Endothelial cell of umbilical vein (primary cell): ENCODE measurements around the gene PRSS48. TPM values are rescaled to one million over a fixed set of nuclear protein-coding genes. Genes with fewer than 3 reads are reported as not detected.

Source experiments
- BruUV-seq: library from RNA; stranded (reverse); fragments of 400-500 nt; replicated peaks from 2 replicates; lab custom pipeline; 2021; lab: Mats Ljungman, UMichigan
- CTCF ChIA-PET: fragments of 300-600, 350-600 bp; sonication (Branson Sonifier 250); formaldehyde crosslinking; loops from one replicate; lab custom pipeline; 2021; ENCODE audit warnings: antibody characterized with exemption, inconsistent platforms; lab: Charles Lee
- POLR2A ChIA-PET: fragments of 300-600, 350-600 bp; sonication (Branson Sonifier 250); formaldehyde crosslinking; loops from one replicate; lab custom pipeline; 2021; ENCODE audit warnings: antibody characterized with exemption, inconsistent platforms; lab: Charles Lee
- DNase-seq: peaks from one replicate; pipeline ENCODE4 v3.0.0-alpha.2; 2011; ENCODE audit warnings: low read depth, low spot score
- FAIRE-seq: peaks from 2 replicates; lab custom pipeline; 2011; peaks lifted over from hg19 to GRCh38; lab: Jason Lieb, UNC
- H2AFZ ChIP-seq: 2 replicates; pipeline ENCODE4 v1.6.0; 2012; ENCODE audit warnings: low read depth, low read length, control low read depth, inconsistent platforms
- H3K27ac ChIP-seq: 2 replicates; pipeline ENCODE4 v1.5.1; 2011; ENCODE audit warnings: low read depth, mild to moderate bottlenecking, control low read depth, low read length, moderate library complexity; ENCODE audit not compliant: insufficient read depth
- H3K27me3 ChIP-seq, 2 experiments: 2 replicates each; pipeline versions ENCODE4 v1.6.0 to v1.6.1; 2011; ENCODE audit warnings: low read length in 2 of 2, mixed read lengths in 1 of 2; ENCODE audit not compliant: control insufficient read depth in 2 of 2, insufficient read depth in 2 of 2
- H3K36me3 ChIP-seq, 2 experiments: 2 replicates in 1 of 2; 3 replicates in 1 of 2; pipeline ENCODE4 v1.5.1; 2011; ENCODE audit warnings: low read length in 2 of 2, mild to moderate bottlenecking in 1 of 2, moderate library complexity in 1 of 2; ENCODE audit not compliant: control insufficient read depth in 2 of 2, insufficient read depth in 2 of 2; ENCODE audit errors: extremely low read depth in 1 of 2
- H3K4me1 ChIP-seq: 3 replicates; pipeline ENCODE4 v1.5.1; 2011; ENCODE audit warnings: mild to moderate bottlenecking, low read length; ENCODE audit not compliant: control insufficient read depth, insufficient read depth; ENCODE audit errors: extremely low read depth
- H3K4me2 ChIP-seq: 2 replicates; pipeline ENCODE4 v1.6.1; 2011; ENCODE audit warnings: low read length, control low read depth, mixed read lengths; ENCODE audit not compliant: insufficient read depth
- H3K4me3 ChIP-seq, 3 experiments: fragments of 200-600 bp in 1 of 3; sonication (generic), shearing (Covaris generic) in 1 of 3; replicated peaks in 1 of 3; 2 replicates each; pipeline ENCODE4 v1.5.1; 2011 to 2016; ENCODE audit warnings: control low read depth in 3 of 3, low read length in 3 of 3, mild to moderate bottlenecking in 2 of 3, inconsistent platforms in 1 of 3, low read depth in 1 of 3, moderate library complexity in 1 of 3; ENCODE audit not compliant: insufficient read depth in 1 of 3
- H3K79me2 ChIP-seq: 2 replicates; pipeline ENCODE4 v1.6.0; 2012; ENCODE audit warnings: low read length, inconsistent platforms; ENCODE audit not compliant: control insufficient read depth, insufficient read depth
- H3K9ac ChIP-seq: replicated peaks from 2 replicates; pipeline ENCODE3; 2011; ENCODE audit warnings: low read length, control low read depth; ENCODE audit not compliant: insufficient read depth; ENCODE audit errors: extremely low read depth
- H3K9me1 ChIP-seq: replicated peaks from 3 replicates; pipeline ENCODE4 v1.6.0; 2011; ENCODE audit warnings: mild to moderate bottlenecking, low read length; ENCODE audit not compliant: control insufficient read depth, insufficient read depth; ENCODE audit errors: extremely low read depth
- H3K9me3 ChIP-seq: replicated peaks from 2 replicates; pipeline ENCODE4 v1.5.1; 2012; ENCODE audit warnings: low read length, inconsistent platforms; ENCODE audit not compliant: control insufficient read depth, insufficient read depth
- H4K20me1 ChIP-seq: replicated peaks from 2 replicates; pipeline ENCODE3; 2011; ENCODE audit warnings: mild to moderate bottlenecking, low read length; ENCODE audit not compliant: control insufficient read depth, insufficient read depth; ENCODE audit errors: extremely low read depth
- EZH2 ChIP-seq: IDR thresholded peaks from 2 replicates; pipeline ENCODE4 v1.6.1; 2012; ENCODE audit warnings: borderline replicate concordance, low read depth, mild to moderate bottlenecking, moderate library complexity, low read length, inconsistent platforms; ENCODE audit not compliant: severe bottlenecking
- FOS ChIP-seq: IDR thresholded peaks from 2 replicates; pipeline ENCODE4 v1.6.1; 2011; ENCODE audit warnings: mild to moderate bottlenecking, low read length, moderate library complexity, borderline replicate concordance; ENCODE audit not compliant: insufficient read depth
- GATA2 ChIP-seq: IDR thresholded peaks from 2 replicates; pipeline ENCODE4 v1.7.0; 2011; ENCODE audit warnings: low read depth, mild to moderate bottlenecking, moderate library complexity, mixed read lengths, low read length; ENCODE audit not compliant: insufficient read length, insufficient read depth
- JUN ChIP-seq: IDR thresholded peaks from 2 replicates; pipeline ENCODE4 v1.6.1; 2011; ENCODE audit warnings: borderline replicate concordance, low read depth; ENCODE audit not compliant: insufficient read length, insufficient read depth
- MYC ChIP-seq: IDR thresholded peaks from one replicate; pipeline ENCODE4 v1.6.1; 2011; ENCODE audit warnings: mild to moderate bottlenecking, low read depth, low read length
- POLR2A ChIP-seq: IDR thresholded peaks from 2 replicates; pipeline ENCODE4 v1.6.1; 2012; ENCODE audit warnings: low read depth, mild to moderate bottlenecking, control low read depth, low read length
- POLR2AphosphoS5 ChIP-seq: IDR thresholded peaks from 2 replicates; pipeline ENCODE4 v1.6.1; 2012; ENCODE audit warnings: low read depth, mild to moderate bottlenecking, control low read depth, low read length, moderate library complexity; ENCODE audit not compliant: insufficient read depth
- dilution Hi-C: fragments of 300-500 bp; cut with MboI; formaldehyde crosslinking; loops from one replicate; pipeline ENCODE4 v1.15.0; 2019; ENCODE audit warnings: low sequenced_read_pairs; ENCODE audit not compliant: extremely low pct_ligation_motif_present
- intact Hi-C: fragments of 100-400 bp; cut with micrococcal nuclease; formaldehyde crosslinking; loops from one replicate; pipeline ENCODE4 v1.10.0; 2022
- polyA plus RNA-seq, 4 experiments: library from polyadenylated mRNA; depleted of rRNA in 3 of 4; stranded (reverse) in 3 of 4; unstranded in 1 of 4; fragments of >200 nt; gene quantifications; 2 replicates each; pipeline versions ENCODE4 v1.2.1 to v1.2.3, GENCODE V29; 2011 to 2012; ENCODE audit warnings: missing spikeins in 1 of 4
- total RNA-seq: library from RNA; stranded (reverse); gene quantifications from 2 replicates; pipeline ENCODE4 v1.2.3, GENCODE V29; 2021
- TF ChIP-seq, protein P1 (sequence below): IDR thresholded peaks from 2 replicates; pipeline ENCODE4 v1.6.1; 2011; ENCODE audit not compliant: insufficient read depth, insufficient read length
- TF ChIP-seq, protein P2 (sequence below), 2 donors: IDR thresholded peaks; 1 replicate in 1 of 2; 2 replicates in 1 of 2; pipeline ENCODE4 v1.5.1; 2011; ENCODE audit warnings: low read length in 2 of 2, mild to moderate bottlenecking in 2 of 2, moderate library complexity in 2 of 2, control low read depth in 1 of 2, inconsistent platforms in 1 of 2, low read depth in 1 of 2; ENCODE audit not compliant: insufficient read depth in 1 of 2; ENCODE audit errors: extremely low read depth in 1 of 2

The PRSS48 gene
- total and polyA plus RNA-seq, 2 donors (not counting 3 experiments of a cell fraction or from before 2014, with no cell fraction given), result not detected

GRCh38 chr4:151304226-151304625 lies 27.3 kb downstream of the PRSS48 start:
- dilution Hi-C loops, result no loop called here
- FAIRE-seq, result no peak
- H4K20me1 ChIP-seq, result no peaks in the 10 kb centered on the region
- ChIA-PET POLR2A (no interaction called here), CTCF (interaction anchor here (1.2 to 2.8 kb wide), 12 partner anchors 8 to 300 kb away, joined by 4 to 18 read pairs (median 6); partner anchors contain the start of genes PRSS48 and SH3D19)
- no peak overlapping the region for H3K4me2 ChIP-seq
- DNase-seq, result no peak
- no peak overlapping the region for H3K27ac ChIP-seq
- H3K36me3 ChIP-seq, result no peaks in the 10 kb centered on the region
- no TSS peak for BruUV-seq
- H2AFZ ChIP-seq, result no peak overlapping the region
- no peak for TF ChIP-seq POLR2A
- TF ChIP-seq, protein P1, sequence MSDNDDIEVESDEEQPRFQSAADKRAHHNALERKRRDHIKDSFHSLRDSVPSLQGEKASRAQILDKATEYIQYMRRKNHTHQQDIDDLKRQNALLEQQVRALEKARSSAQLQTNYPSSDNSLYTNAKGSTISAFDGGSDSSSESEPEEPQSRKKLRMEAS, result no peak
- H3K4me1 ChIP-seq, result no peaks in the 10 kb centered on the region
- no peaks in the 10 kb centered on the region for H3K27me3 ChIP-seq
- peaks cover 38% of the 10 kb centered on the region for H3K79me2 ChIP-seq
- no peaks in the 10 kb centered on the region for H3K9me3 ChIP-seq
- intact Hi-C loops, result no loop called here
- H3K9me1 ChIP-seq, result no peaks in the 10 kb centered on the region
- no peak overlapping the region for H3K9ac ChIP-seq
- no peak overlapping the region for H3K4me3 ChIP-seq

DNA sequence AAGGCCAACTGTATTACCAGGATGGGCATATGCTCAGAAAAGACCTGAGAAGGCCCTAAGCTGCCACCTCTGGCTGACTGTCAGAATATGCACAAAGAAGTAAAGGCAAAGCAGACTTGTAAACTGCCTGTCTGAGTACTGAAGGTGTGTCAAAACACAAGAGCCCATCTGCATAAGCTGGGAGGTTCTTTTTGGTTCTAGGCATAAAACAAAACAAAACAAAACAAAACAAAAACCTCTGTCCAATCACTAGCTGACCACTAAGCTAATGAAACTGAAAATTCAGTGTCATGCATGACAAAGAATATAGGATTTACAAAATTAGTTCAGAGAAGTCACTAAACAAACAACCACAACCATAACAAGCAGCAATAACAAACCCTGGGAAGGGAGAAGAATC lies 27.8 kb downstream of the PRSS48 start:
- FAIRE-seq, result peak; percentile 60
- POLR2A ChIA-PET, result no interaction called here

More for the DNA sequence above, 27.8 kb downstream of the PRSS48 start:
- H3K36me3 ChIP-seq, result no peaks in the 10 kb centered on the region
- dilution Hi-C loops, result no loop called here
- TF ChIP-seq JUN (no peak), FOS (no peak), POLR2AphosphoS5 (no peak), EZH2 (no peak), GATA2 (no peak), POLR2A (no peak), MYC (no peak)
- TF ChIP-seq, protein P1, result no peak
- TF ChIP-seq, protein P2, sequence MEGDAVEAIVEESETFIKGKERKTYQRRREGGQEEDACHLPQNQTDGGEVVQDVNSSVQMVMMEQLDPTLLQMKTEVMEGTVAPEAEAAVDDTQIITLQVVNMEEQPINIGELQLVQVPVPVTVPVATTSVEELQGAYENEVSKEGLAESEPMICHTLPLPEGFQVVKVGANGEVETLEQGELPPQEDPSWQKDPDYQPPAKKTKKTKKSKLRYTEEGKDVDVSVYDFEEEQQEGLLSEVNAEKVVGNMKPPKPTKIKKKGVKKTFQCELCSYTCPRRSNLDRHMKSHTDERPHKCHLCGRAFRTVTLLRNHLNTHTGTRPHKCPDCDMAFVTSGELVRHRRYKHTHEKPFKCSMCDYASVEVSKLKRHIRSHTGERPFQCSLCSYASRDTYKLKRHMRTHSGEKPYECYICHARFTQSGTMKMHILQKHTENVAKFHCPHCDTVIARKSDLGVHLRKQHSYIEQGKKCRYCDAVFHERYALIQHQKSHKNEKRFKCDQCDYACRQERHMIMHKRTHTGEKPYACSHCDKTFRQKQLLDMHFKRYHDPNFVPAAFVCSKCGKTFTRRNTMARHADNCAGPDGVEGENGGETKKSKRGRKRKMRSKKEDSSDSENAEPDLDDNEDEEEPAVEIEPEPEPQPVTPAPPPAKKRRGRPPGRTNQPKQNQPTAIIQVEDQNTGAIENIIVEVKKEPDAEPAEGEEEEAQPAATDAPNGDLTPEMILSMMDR (IDR thresholded peaks at IDR 0.05; ENCODE audit: extremely low read depth in 1 of 2, insufficient read depth in 1 of 2, low read depth in 1 of 2, low read length in 2 of 2), result no peak
- CTCF ChIA-PET, result interaction anchor here (1.1 to 2.8 kb wide), 12 partner anchors 8 to 300 kb away, joined by 3 to 18 read pairs (median 6); partner anchors contain the start of genes PRSS48 and SH3D19
- H3K9me1 ChIP-seq, result no peaks in the 10 kb centered on the region
- H3K27ac ChIP-seq, result no peak overlapping the region
- peak; percentile 30 for DNase-seq
- H3K4me3 ChIP-seq, result no peak overlapping the region
- no peaks in the 10 kb centered on the region for H3K4me1 ChIP-seq
- no peak overlapping the region for H3K9ac ChIP-seq
- H3K9me3 ChIP-seq, result no peaks in the 10 kb centered on the region
- intact Hi-C loops, result no loop called here
- no peaks in the 10 kb centered on the region for H3K27me3 ChIP-seq
- H3K4me2 ChIP-seq, result no peak overlapping the region
- no TSS peak for BruUV-seq
- no peak overlapping the region for H2AFZ ChIP-seq
- peaks cover 37% of the 10 kb centered on the region for H3K79me2 ChIP-seq
- H4K20me1 ChIP-seq, result no peaks in the 10 kb centered on the region
